ENCODE data around the gene ENC1.

The ENC1 gene

DNA sequence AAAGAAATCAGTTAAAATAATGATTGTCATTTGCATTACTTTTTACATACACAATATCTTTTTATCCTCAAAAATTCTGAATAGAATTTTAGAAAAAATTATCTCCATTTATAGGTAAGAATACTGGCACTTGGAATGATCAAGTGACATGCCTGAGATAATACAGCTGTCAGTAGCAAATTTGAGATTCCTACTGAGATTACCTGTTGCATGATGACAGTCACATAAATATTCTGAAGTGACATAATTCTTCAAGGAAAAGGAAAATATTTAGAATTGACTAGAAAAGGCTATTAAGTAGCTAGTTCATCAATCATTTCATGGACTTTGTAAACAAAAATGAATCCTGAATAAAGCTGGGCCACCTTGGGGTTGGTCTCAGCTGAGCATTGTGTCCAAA, 15.2 kb upstream of the ENC1 start:
- no peak for DNase-seq (ENCODE audit: low read depth in 2 of 2)

DNA sequence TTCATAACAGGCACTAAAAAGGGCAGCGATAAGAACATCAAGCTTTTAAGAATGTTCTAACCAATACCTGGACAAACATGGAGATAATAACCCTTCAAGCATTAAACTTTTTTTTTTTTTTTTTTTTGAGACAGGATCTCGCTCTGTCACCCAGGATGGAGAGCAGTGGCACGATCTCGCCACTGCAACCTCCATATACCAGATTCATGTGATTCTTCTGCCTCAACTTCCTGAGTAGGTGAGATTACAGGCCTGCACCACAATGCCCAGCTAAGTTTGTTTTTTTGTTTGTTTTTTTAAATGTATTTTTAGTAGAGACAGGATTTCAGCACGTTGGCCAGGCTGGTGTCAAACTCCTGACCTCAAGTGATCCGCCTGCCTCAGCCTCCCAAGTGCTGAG, 14.7 kb upstream of the ENC1 start:
- DNase-seq (ENCODE audit: low read depth in 2 of 2): no peak

DNA sequence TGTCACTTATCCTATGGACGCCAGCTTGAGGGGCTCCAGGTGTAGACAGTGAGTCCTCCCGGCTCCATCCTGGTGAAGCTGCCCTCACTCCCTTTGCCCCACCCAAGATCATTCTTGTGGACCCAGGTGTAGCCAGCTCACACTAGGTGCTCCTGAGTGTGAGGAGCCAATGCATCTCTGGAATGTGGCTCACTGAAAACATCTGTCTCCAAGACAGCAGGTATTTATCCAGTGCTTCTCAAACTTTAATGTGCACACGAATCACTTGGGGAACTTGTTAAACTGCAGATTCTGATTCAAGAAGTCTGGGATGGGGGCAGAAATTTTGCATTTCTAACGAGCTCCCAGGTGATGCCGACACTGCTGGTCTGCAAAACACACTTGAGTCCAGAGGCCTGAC, 13.5 kb upstream of the ENC1 start:
- no peak for DNase-seq (ENCODE audit: low read depth in 2 of 2)

DNA sequence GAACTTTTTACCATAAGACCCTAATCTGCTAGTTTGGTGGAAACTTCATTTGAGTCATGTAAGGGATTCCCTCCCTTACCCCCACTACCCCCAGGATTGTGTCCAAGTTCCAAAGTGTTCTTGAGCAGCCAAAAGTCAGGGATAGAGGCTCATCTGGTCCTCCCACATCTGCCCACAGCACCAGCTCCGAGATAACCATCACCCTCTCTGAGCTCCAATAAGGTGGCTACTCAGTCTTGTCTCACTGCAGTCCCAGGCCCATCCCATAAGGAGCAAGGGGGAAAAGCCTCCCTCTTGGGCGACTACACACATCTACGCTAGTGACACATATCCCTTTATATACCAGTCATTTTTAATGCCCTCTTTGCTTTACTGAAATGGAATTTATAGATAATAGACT, 12.0 kb upstream of the ENC1 start:
- no peak for DNase-seq (ENCODE audit: low read depth in 2 of 2)

- DNase-seq (ENCODE audit: low read depth in 2 of 2): no peak
Observed at GRCh38 chr5:74651710-74652109, 11.2 kb upstream of the ENC1 start.

DNA sequence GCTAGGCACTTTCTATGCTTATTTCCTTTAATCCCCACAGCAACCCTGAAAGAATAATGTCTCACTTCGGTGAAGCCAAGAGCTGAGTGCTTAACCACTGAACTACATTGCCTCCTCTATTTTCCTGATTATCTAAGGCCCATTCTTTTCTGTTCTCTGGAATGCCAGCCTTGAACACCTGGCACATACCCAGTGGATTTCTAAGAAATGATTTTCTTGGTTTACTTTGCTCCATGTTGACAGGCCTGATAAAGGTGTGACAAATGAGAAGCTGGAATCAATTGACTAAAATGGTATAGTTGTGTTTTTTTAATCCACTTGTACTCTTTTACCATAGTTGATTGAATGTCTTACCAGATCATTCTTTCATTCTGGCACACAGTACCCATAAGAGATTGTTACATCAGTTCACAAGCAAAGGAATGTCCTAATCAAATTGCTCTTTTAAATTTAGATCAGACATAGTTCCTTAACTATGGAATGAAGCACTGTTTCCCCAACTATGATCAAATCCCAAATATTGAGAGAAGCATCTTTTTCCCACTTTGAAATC, 9.0 kb upstream of the ENC1 start:
- no peak for DNase-seq (ENCODE audit: low read depth in 2 of 2)

GRCh38 chr5:74648835-74649293, 8.3 kb upstream of the ENC1 start:
- no peak for DNase-seq (ENCODE audit: low read depth in 2 of 2)

- no peak for DNase-seq (ENCODE audit: low read depth in 2 of 2)
Observed at GRCh38 chr5:74647096-74647495, 6.6 kb upstream of the ENC1 start.

DNA sequence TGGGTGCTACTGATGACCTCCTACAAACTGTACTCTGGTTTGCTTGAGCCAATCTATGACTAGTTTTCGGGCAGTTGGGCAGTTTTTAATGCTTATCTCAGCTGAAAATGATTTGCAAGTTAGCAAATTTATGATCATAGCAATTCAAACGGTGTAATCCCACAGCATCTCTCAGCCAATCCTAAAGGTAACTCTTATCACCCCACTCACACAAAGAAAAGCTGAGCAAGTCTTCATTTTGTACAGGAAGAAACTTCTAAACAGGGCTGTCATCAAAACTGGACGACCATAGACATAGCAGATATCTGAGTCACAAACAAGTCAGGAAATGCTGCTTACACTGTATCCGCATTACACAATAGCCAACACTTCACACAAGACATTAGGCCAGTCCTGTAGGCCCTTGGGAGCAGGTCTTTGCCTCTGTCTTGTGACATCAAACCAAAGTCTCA, 2.6 kb upstream of the ENC1 start:
- no peak for DNase-seq (ENCODE audit: low read depth in 2 of 2)

DNA sequence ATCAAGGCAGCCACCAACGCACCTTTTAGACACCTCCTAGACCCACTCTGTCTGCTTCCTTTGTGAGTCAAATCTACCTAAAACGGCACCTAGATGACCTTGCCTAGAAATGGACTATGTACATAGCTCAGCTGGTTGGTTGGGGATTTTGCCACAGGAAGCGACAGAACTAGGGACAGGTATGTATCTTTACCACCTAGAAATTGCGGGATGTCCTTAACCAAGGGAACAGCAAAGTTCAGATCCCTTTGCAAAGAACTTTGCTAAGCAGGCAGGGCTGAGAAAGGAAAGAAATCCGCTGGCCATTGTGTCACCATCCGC, 2.0 kb upstream of the ENC1 start:
- DNase-seq (ENCODE audit: low read depth in 2 of 2): no peak

DNA sequence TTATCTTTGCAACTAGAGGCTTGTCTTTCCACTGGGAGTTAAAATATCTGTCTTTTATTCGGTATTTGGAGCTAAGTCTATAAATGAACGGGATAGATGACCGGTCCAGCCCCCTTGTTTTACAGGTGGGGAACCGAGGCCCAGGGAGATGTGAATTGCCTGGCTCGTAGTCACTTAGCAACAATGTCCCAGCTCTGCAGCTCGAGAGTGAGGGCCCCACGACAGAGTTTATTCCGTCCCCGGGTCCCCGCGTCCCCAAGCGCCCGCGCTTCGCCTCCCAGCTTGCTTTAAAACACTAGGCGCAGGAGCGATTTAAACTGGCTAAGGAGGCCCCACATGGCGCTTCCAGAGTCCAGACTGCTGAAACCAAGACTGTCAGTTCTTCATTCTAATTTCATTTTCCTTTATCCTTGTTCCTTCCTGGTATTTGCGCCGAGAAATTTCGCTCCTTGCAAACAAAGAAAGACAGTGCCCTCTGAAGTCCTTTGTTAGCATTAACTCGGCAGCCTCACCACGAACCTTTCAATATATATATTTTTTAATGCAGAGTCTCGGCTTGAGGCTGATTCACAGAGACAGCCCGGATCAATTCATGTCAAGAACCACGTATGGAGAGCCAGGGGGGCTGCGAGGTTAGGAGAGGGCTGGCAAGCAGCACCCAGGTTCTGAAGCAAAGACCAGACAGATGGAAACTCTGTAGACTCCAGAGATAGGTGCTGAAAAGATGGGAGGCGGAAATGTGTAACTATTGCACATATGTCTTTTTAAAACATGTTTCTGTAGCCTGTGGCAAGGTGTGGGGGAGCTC, 1.4 kb upstream of the ENC1 start:
- DNase-seq (ENCODE audit: low read depth in 2 of 2): no peak

GRCh38 chr5:74640954-74641734, 616 bp upstream of the ENC1 start:
- DNase-seq (ENCODE audit: low read depth in 2 of 2): no peak

- no peak for DNase-seq (ENCODE audit: low read depth in 2 of 2)
Observed at GRCh38 chr5:74639807-74640449, 600 bp downstream of the ENC1 start.

GRCh38 chr5:74638970-74639806, 1.3 kb downstream of the ENC1 start:
- no peak for DNase-seq (ENCODE audit: low read depth in 2 of 2)

DNA sequence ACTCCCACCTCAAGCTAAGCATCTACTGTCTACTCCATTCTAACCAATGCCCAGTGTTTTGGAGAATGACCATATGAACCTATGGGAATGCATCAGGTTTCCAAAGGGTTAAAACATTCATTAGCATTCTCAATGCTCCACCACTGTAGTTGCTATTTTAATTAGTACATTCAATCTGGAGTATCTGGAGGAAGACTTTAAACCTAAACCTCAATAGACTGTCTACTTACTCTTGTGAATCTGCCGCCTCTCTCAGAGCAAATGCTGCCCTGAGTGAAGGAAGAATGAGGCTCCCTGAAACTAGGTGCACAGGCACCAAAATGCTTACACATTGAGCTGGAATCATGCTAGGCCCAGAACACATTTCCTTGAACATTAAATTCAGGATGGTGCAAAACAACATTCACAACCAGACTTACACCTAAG, 2.0 kb downstream of the ENC1 start:
- DNase-seq (ENCODE audit: low read depth in 2 of 2): no peak

- no peak for DNase-seq (ENCODE audit: low read depth in 2 of 2)
Observed at GRCh38 chr5:74636552-74636951, 4.0 kb downstream of the ENC1 start.

GRCh38 chr5:74636149-74636548, 4.4 kb downstream of the ENC1 start:
- DNase-seq (ENCODE audit: low read depth in 2 of 2): no peak

GRCh38 chr5:74634611-74635286, 5.8 kb downstream of the ENC1 start:
- no peak for DNase-seq (ENCODE audit: low read depth in 2 of 2)

- DNase-seq (ENCODE audit: low read depth in 2 of 2): no peak
Observed at GRCh38 chr5:74633695-74634094, 6.8 kb downstream of the ENC1 start.

DNA sequence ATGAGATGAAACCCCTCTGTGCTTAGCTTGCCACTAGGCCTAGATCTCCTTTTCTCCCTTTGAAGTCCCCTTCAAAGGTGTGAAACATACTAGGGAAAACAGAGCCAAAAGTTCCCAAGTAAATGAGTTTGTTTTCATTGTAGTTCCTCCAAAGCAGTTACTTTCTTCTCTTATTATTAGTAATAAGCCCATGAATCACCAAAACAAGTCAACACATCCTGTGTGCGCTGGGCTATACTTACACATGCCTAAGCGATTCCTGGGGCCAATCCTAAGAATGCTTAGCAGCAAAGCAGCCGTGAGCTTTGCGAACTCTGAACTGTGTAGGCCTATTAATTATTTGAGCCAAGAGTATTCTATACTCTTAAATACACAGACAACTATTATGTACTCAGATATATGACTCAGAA, 7.6 kb downstream of the ENC1 start:
- DNase-seq (ENCODE audit: low read depth in 2 of 2): no peak
